ENCODE results near the gene WT1. TPM values are rescaled to one million over a fixed set of nuclear protein-coding genes. Genes with fewer than 3 reads are reported as not detected.

The WT1 gene
- total RNA-seq, 2 donors from 2014 or later = 0.14 to 170 TPM

DNA sequence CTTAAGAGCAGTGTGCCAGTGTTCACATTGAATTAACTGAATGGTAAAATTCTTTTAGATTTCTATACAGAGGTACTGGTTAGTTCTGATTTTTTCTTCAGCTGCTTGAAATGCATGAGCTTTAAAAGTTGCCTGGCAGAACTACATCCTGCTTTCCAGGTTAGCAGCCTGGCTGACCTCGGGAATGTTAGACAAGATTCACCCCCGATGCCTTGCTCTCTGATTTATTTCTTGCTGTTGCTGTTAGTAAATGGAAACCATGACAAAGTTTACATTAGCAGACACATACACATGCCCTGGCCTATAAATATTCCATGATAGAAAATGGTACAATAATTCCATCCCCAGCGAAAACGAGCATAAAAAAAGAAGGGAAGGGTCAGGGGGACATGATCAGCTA, 47.0 kb downstream of the WT1 start:
- no peaks in the 10 kb centered on the region for H3K9me3 ChIP-seq
- H3K4me3 ChIP-seq = no peak overlapping the region
- no peak overlapping the region for H3K27ac ChIP-seq
- no peaks in the 10 kb centered on the region for H3K27me3 ChIP-seq (replicated peaks; ENCODE audit: insufficient read depth)
- no peak for DNase-seq (ENCODE audit: low spot score)
- WGBS = 48% methylated on average over 4 of the region's 4 CpGs
- no peaks in the 10 kb centered on the region for H3K36me3 ChIP-seq
- TF ChIP-seq POLR2AphosphoS5 (IDR thresholded peaks at IDR 0.05) (no peak), CTCF (IDR thresholded peaks at IDR 0.05) (no peak), POLR2A (IDR thresholded peaks at IDR 0.05) (no peak)
- intact Hi-C loops (cut with DNase I) = loop anchor here (10.0 kb wide), 1 partner anchor 406 kb away; the partner anchor contains the start of gene CCDC73
- no peaks in the 10 kb centered on the region for H3K4me1 ChIP-seq (replicated peaks)

GRCh38 chr11:32387411-32387810, 47.9 kb downstream of the WT1 start:
- intact Hi-C loops (cut with DNase I) = loop anchor here (10.0 kb wide), 1 partner anchor 407 kb away; the partner anchor contains the start of gene CCDC73
- H3K36me3 ChIP-seq = no peaks in the 10 kb centered on the region
- no peaks in the 10 kb centered on the region for H3K4me1 ChIP-seq (replicated peaks)
- no peak overlapping the region for H3K4me3 ChIP-seq
- no peak for DNase-seq (ENCODE audit: low spot score)
- 87% methylated on average over 4 of the region's 4 CpGs for WGBS
- H3K27ac ChIP-seq = no peak overlapping the region
- no peaks in the 10 kb centered on the region for H3K9me3 ChIP-seq
- TF ChIP-seq POLR2A (IDR thresholded peaks at IDR 0.05) = no peak
- no peak for TF ChIP-seq POLR2AphosphoS5 (IDR thresholded peaks at IDR 0.05)
- no peak for TF ChIP-seq CTCF (IDR thresholded peaks at IDR 0.05)
- no peaks in the 10 kb centered on the region for H3K27me3 ChIP-seq (replicated peaks; ENCODE audit: insufficient read depth)

- Histone ChIP-seq H3K27ac (no peak overlapping the region), H3K4me1 (replicated peaks) (no peaks in the 10 kb centered on the region), H3K9me3 (no peaks in the 10 kb centered on the region), H3K4me3 (no peak overlapping the region), H3K36me3 (no peaks in the 10 kb centered on the region), H3K27me3 (replicated peaks; ENCODE audit: insufficient read depth) (no peaks in the 10 kb centered on the region)
- no peak for DNase-seq (ENCODE audit: low spot score)
- TF ChIP-seq CTCF (IDR thresholded peaks at IDR 0.05) = no peak
- TF ChIP-seq POLR2A (IDR thresholded peaks at IDR 0.05) = no peak
- no peak for TF ChIP-seq POLR2AphosphoS5 (IDR thresholded peaks at IDR 0.05)
- 17% methylated on average over 8 of the region's 8 CpGs for WGBS
- intact Hi-C loops (cut with DNase I) = loop anchor here (10.0 kb wide), 1 partner anchor 408 kb away; the partner anchor contains the start of gene CCDC73
Measured at GRCh38 chr11:32386770-32387377, 48.5 kb downstream of the WT1 start.

GRCh38 chr11:32385998-32386397, 49.3 kb downstream of the WT1 start:
- DNase-seq (ENCODE audit: low spot score) = no peak

More at GRCh38 chr11:32385998-32386397, 49.3 kb downstream of the WT1 start:
- intact Hi-C loops (cut with DNase I) = loop anchor here (10.0 kb wide), 1 partner anchor 409 kb away; the partner anchor contains the start of gene CCDC73
- no peak for TF ChIP-seq POLR2A (IDR thresholded peaks at IDR 0.05)
- TF ChIP-seq POLR2AphosphoS5 (IDR thresholded peaks at IDR 0.05) = no peak
- TF ChIP-seq CTCF (IDR thresholded peaks at IDR 0.05) = peak in 1 of 4 experiments; percentile 12
- WGBS = 18% methylated on average over 2 of the region's 2 CpGs
- H3K9me3 ChIP-seq = no peaks in the 10 kb centered on the region
- H3K27ac ChIP-seq = no peak overlapping the region
- H3K36me3 ChIP-seq = no peaks in the 10 kb centered on the region
- H3K4me3 ChIP-seq = no peak overlapping the region
- no peaks in the 10 kb centered on the region for H3K27me3 ChIP-seq (replicated peaks; ENCODE audit: insufficient read depth)
- H3K4me1 ChIP-seq (replicated peaks) = no peaks in the 10 kb centered on the region
